22Rv1 (cell line): ENCODE data around the gene CLSTN1.

ENCODE experiments used
- H3K27ac ChIP-seq: fragments of 450-650 bp; 2 replicates; pipeline ENCODE4 v1.5.1; 2017
- CTCF ChIP-seq: fragments of 450-650 bp; IDR thresholded peaks from 2 replicates; pipeline ENCODE4 v1.5.1; 2017; ENCODE audit warnings: mild to moderate bottlenecking
- ZFX ChIP-seq: fragments of 450-650 bp; IDR thresholded peaks from 2 replicates; pipeline ENCODE4 v1.6.1; 2017; ENCODE audit warnings: antibody characterized with exemption, borderline replicate concordance

Gene CLSTN1

GRCh38 chr1:9850442-9851162 is 26.8 kb upstream of the CLSTN1 start:
- no peak overlapping the region for H3K27ac ChIP-seq

GRCh38 chr1:9849691-9850441 is 26.1 kb upstream of the CLSTN1 start:
- TF ChIP-seq ZFX (no peak), CTCF (no peak)
- no peak overlapping the region for H3K27ac ChIP-seq

More at GRCh38 chr1:9850442-9851162, 26.8 kb upstream of the CLSTN1 start:
- TF ChIP-seq CTCF (no peak), ZFX (no peak)

GRCh38 chr1:9848022-9848421 is 24.3 kb upstream of the CLSTN1 start:
- no peak overlapping the region for H3K27ac ChIP-seq
- TF ChIP-seq ZFX = no peak

GRCh38 chr1:9847269-9847668 is 23.5 kb upstream of the CLSTN1 start:
- no peak overlapping the region for H3K27ac ChIP-seq
- no peak for TF ChIP-seq ZFX

- no peak for TF ChIP-seq CTCF
- no peak overlapping the region for H3K27ac ChIP-seq
Observed at GRCh38 chr1:9846611-9847171, 22.9 kb upstream of the CLSTN1 start.

- TF ChIP-seq CTCF (no peak), ZFX (no peak)
- H3K27ac ChIP-seq = no peak overlapping the region
Observed at GRCh38 chr1:9845914-9846313, 22.1 kb upstream of the CLSTN1 start.

- TF ChIP-seq ZFX (no peak), CTCF (no peak)
Observed at GRCh38 chr1:9844756-9845155, 21.0 kb upstream of the CLSTN1 start.

GRCh38 chr1:9844106-9844505 is 20.3 kb upstream of the CLSTN1 start:
- H3K27ac ChIP-seq = peak overlapping the region; percentile 89
- TF ChIP-seq ZFX (no peak), CTCF (no peak)

More at GRCh38 chr1:9844756-9845155, 21.0 kb upstream of the CLSTN1 start:
- peak overlapping the region; percentile 89; the same call in 1 of the 2 replicates for H3K27ac ChIP-seq
